HG03097 (cell line): ENCODE results near the gene SLC35B4.
"Not testable (repeated sequence)": the region's sequence is repeated elsewhere in the genome, so short reads cannot be mapped to it uniquely, and the experiment has no call there.

ENCODE experiments used
- ATAC-seq: cut with Tn5 transposase; IDR thresholded peaks from one replicate; pipeline ENCODE4 v1.9.1; 2021; ENCODE audit not compliant: unreplicated experiment, low FRiP score

SLC35B4 gene

GRCh38 chr7:134295982-134296381 lies 20.7 kb downstream of the SLC35B4 start:
- not testable (repeated sequence) for ATAC-seq

- ATAC-seq: peak; percentile 100
These were observed 23.6 kb downstream of the SLC35B4 start for GRCh38 chr7:134293002-134293740.

GRCh38 chr7:134290286-134290685 lies 26.4 kb downstream of the SLC35B4 start:
- no peak for ATAC-seq

- ATAC-seq: no peak
These were observed 26.9 kb downstream of the SLC35B4 start for GRCh38 chr7:134289841-134290240.

GRCh38 chr7:134289423-134289822 lies 27.3 kb downstream of the SLC35B4 start:
- ATAC-seq: no peak

- ATAC-seq: no peak
These were observed 28.6 kb downstream of the SLC35B4 start for GRCh38 chr7:134287916-134288659.

GRCh38 chr7:134284952-134285351 lies 31.8 kb downstream of the SLC35B4 start:
- ATAC-seq: no peak

GRCh38 chr7:134284011-134284410 lies 32.7 kb downstream of the SLC35B4 start:
- ATAC-seq: no peak

- no peak for ATAC-seq
These were observed 36.2 kb downstream of the SLC35B4 start for GRCh38 chr7:134280508-134280907.

- no peak for ATAC-seq
These were observed 36.8 kb downstream of the SLC35B4 start for GRCh38 chr7:134279898-134280297.

GRCh38 chr7:134279336-134279735 lies 37.4 kb downstream of the SLC35B4 start:
- ATAC-seq: no peak

GRCh38 chr7:134278502-134279153 lies 38.1 kb downstream of the SLC35B4 start:
- ATAC-seq: no peak

- no peak for ATAC-seq
These were observed 39.8 kb downstream of the SLC35B4 start for GRCh38 chr7:134276951-134277350.

GRCh38 chr7:134262322-134262721 lies 54.4 kb downstream of the SLC35B4 start:
- ATAC-seq: no peak

- ATAC-seq: no peak
These were observed 60.9 kb downstream of the SLC35B4 start for GRCh38 chr7:134255814-134256213.

- ATAC-seq: no peak
These were observed 62.4 kb downstream of the SLC35B4 start for GRCh38 chr7:134254311-134254710.

GRCh38 chr7:134248196-134248595 lies 68.5 kb downstream of the SLC35B4 start:
- ATAC-seq: no peak

GRCh38 chr7:134246761-134247160 lies 70.0 kb downstream of the SLC35B4 start:
- ATAC-seq: no peak

- no peak for ATAC-seq
These were observed 70.4 kb downstream of the SLC35B4 start for GRCh38 chr7:134246347-134246746.

GRCh38 chr7:134245253-134245652 lies 71.5 kb downstream of the SLC35B4 start:
- no peak for ATAC-seq
